Progenitor cell of endocrine pancreas (in vitro differentiated cells): ENCODE measurements around the gene KCNJ6. TPM values are rescaled to one million over a fixed set of nuclear protein-coding genes. Genes with fewer than 3 reads are reported as not detected.
"Not testable (repeated sequence)": the region's sequence is repeated elsewhere in the genome, so short reads cannot be mapped to it uniquely, and the experiment has no call there.

Experiments
- DNase-seq: peaks from one replicate; pipeline ENCODE4 v3.0.0; 2021; ENCODE audit warnings: low spot score; ENCODE audit not compliant: unreplicated experiment
- H3K27ac Mint-ChIP-seq: 2 replicates; pipeline ENCODE4 v1.8.0; 2021; ENCODE audit warnings: mild to moderate bottlenecking, moderate library complexity, mixed read lengths
- H3K27me3 Mint-ChIP-seq: 2 replicates; pipeline ENCODE4 v1.8.0; 2021; ENCODE audit warnings: mixed read lengths
- H3K36me3 Mint-ChIP-seq: 2 replicates; pipeline ENCODE4 v1.8.0; 2022; ENCODE audit warnings: mixed read lengths; ENCODE audit not compliant: insufficient read depth
- H3K4me1 Mint-ChIP-seq: 2 replicates; pipeline ENCODE4 v1.8.0; 2021; ENCODE audit warnings: low read depth, mixed read lengths
- H3K4me3 Mint-ChIP-seq: 2 replicates; pipeline ENCODE4 v1.8.0; 2021; ENCODE audit warnings: low read depth, mild to moderate bottlenecking, moderate library complexity, mixed read lengths
- H3K9me3 Mint-ChIP-seq: 2 replicates; pipeline ENCODE4 v1.8.0; 2021; ENCODE audit warnings: low read depth, mixed read lengths
- total RNA-seq: library from RNA; stranded (reverse); gene quantifications from 2 replicates; pipeline ENCODE4 v1.2.1, GENCODE V29; 2021
- TF ChIP-seq, protein P1 (sequence below): fragments of 200-600 bp; sonication (generic); IDR thresholded peaks from one replicate; pipeline ENCODE4 v1.5.0; 2021; ENCODE audit warnings: antibody characterized with exemption, mild to moderate bottlenecking; ENCODE audit not compliant: unreplicated experiment

Gene KCNJ6
- total RNA-seq, 1 donor from 2014 or later = 3.3 TPM

DNA sequence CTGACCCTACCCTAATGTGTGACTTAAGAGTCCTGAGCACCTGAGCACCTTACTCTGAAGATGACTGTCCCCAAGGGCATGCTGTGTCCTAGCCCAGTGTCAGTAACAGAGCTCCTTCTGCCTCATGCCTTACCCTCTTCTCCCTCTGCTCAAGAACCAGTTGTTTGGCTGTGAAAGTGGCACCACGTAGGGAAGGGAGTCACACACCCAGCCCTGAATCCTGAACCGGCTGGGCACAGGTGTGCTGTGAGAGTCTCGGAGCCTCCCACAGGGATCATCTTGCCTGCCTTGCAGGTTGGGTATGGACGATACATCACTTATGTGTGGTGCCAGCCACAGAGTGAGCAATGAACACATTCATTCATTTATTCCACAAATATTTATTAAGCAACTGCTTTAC lies 329.1 kb downstream of the KCNJ6 start:
- Mint-ChIP-seq H3K27ac (no peak overlapping the region), H3K4me1 (peaks cover 1% of the 10 kb centered on the region), H3K36me3 (peaks cover 1% of the 10 kb centered on the region), H3K27me3 (no peaks in the 10 kb centered on the region), H3K9me3 (no peaks in the 10 kb centered on the region), H3K4me3 (no peak overlapping the region)
- TF ChIP-seq, protein P1, sequence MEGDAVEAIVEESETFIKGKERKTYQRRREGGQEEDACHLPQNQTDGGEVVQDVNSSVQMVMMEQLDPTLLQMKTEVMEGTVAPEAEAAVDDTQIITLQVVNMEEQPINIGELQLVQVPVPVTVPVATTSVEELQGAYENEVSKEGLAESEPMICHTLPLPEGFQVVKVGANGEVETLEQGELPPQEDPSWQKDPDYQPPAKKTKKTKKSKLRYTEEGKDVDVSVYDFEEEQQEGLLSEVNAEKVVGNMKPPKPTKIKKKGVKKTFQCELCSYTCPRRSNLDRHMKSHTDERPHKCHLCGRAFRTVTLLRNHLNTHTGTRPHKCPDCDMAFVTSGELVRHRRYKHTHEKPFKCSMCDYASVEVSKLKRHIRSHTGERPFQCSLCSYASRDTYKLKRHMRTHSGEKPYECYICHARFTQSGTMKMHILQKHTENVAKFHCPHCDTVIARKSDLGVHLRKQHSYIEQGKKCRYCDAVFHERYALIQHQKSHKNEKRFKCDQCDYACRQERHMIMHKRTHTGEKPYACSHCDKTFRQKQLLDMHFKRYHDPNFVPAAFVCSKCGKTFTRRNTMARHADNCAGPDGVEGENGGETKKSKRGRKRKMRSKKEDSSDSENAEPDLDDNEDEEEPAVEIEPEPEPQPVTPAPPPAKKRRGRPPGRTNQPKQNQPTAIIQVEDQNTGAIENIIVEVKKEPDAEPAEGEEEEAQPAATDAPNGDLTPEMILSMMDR = no peak
- DNase-seq = no peak

DNA sequence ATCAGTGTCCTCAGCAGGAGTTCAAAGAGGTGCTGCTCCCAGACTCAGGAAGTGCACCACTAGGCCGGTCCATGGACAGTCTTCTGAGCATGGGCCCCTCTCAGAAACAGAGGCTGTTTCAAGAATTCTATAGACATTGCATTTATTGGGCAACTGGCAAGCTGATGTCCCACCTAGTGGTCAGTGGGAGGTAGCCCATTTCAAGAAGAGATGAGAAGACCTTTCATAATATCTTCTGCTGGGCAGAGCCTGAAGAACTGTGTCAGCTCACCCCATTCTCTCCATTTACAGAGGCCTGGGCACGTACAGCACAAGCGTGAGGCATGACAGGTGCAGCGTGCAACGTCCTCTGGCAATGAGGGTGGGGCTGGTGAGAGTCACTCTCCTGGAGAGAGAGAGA lies 333.7 kb downstream of the KCNJ6 start:
- TF ChIP-seq, protein P1 = peak; percentile 53
- Mint-ChIP-seq H3K27me3 (no peaks in the 10 kb centered on the region), H3K4me1 (no peaks in the 10 kb centered on the region), H3K4me3 (no peak overlapping the region), H3K9me3 (peaks cover 18% of the 10 kb centered on the region), H3K36me3 (no peaks in the 10 kb centered on the region), H3K27ac (peak overlapping the region; percentile 10)
- DNase-seq = no peak

DNA sequence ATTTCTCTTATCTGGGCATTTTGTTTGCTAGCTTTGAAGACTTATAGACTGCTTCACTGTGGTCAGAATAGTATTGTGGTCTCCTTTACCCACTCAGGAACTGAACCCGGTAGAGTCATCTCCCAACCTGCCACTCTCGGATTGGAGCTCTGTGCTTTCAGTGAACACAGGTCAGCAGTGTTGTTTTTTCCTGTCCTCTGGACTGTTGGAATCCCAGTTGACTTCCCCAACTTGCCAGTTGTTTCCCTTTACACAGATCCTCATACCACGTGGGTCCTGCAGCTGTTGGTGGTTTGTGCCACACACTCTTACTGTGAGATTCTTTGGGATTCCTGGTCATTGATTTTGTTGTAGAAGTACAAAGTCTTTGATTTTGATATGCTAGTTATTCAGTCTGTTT lies 335.6 kb downstream of the KCNJ6 start:
- no peak for DNase-seq
- TF ChIP-seq, protein P1 = no peak
- no peaks in the 10 kb centered on the region for H3K36me3 Mint-ChIP-seq
- H3K4me3 Mint-ChIP-seq = no peak overlapping the region
- peaks cover 18% of the 10 kb centered on the region for H3K9me3 Mint-ChIP-seq
- H3K27ac Mint-ChIP-seq = no peak overlapping the region
- H3K27me3 Mint-ChIP-seq = no peaks in the 10 kb centered on the region
- H3K4me1 Mint-ChIP-seq = no peaks in the 10 kb centered on the region

DNA sequence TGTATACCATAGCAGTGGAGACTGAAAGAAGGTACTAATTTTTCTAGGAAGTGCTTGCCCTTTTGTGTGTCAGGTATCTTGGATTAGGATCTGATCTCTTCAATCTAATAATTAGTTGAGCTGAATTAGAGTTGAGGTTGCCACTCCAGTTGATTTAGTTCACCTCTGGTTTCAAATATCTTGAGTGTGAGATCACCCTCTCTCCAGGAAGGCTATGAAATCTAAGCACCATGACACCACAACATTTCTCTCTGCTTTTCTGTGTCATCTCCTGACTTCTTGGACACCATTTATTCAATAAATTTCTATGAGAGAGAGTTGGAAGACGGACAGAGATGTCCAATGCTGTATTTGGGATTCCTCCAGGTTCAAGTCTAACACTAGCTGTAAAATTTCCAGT lies 336.9 kb downstream of the KCNJ6 start:
- no peaks in the 10 kb centered on the region for H3K27me3 Mint-ChIP-seq

DNA sequence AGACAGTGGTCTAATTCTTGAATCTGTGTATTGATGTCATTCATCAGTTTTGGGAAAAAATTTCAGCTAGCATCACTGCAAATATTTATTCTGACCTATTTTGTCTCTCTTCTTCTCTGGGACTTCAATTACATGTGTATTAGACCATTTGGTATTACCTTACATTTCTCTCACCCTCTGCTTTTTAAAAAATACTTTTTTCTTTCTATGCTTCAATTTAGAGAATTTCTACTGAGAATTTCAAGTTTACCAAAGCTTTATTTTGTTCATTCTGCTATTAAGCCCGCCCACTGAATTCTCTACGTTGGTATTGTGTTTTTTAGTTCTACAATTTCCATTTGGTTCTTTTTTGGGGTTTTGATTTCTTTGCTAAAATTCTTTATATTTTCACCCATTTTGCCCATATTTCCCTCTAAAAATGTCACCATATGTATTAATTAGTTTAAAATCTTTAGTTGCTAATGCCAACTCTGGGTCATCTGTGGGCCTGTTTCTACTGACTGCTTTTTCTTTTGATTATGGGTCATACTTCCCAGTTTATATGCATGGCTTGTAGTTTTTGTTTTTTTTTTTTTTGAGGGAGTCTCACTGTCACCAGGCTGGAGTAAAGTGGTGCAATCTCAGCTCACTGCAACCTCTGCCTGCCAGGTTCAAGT lies 337.7 kb downstream of the KCNJ6 start:
- Mint-ChIP-seq H3K9me3 (peaks cover 18% of the 10 kb centered on the region), H3K27ac (no peak overlapping the region), H3K36me3 (no peaks in the 10 kb centered on the region)

More for the DNA sequence above, 336.9 kb downstream of the KCNJ6 start:
- no peaks in the 10 kb centered on the region for H3K36me3 Mint-ChIP-seq
- H3K4me1 Mint-ChIP-seq = no peaks in the 10 kb centered on the region
- no peak overlapping the region for H3K27ac Mint-ChIP-seq
- no peak overlapping the region for H3K4me3 Mint-ChIP-seq
- TF ChIP-seq, protein P1 = no peak
- DNase-seq = no peak
- H3K9me3 Mint-ChIP-seq = peaks cover 18% of the 10 kb centered on the region

DNA sequence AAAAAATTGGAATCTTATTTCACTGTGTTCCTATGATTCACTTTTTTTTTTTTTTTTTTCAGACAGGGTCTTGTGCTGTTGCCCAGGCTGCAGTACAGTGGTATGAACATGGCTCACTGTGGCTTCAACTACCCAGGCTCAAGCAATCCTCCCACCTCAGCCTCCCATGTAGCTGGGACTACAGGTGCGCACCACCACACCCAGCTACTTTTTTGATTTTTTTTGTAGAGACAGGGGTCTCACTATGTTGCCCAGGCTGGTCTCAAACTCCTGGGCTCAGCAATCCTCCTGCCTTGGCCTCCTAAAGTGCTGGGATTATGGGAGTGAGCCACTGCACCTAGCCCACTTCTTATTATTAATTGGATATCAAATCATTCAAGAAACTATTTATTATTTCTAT lies 339.3 kb downstream of the KCNJ6 start:
- not testable (repeated sequence) for H3K4me3 Mint-ChIP-seq

More for the DNA sequence above, 337.7 kb downstream of the KCNJ6 start:
- no peak overlapping the region for H3K4me3 Mint-ChIP-seq
- TF ChIP-seq, protein P1 = no peak
- no peak for DNase-seq
- no peaks in the 10 kb centered on the region for H3K27me3 Mint-ChIP-seq
- H3K4me1 Mint-ChIP-seq = no peaks in the 10 kb centered on the region

More for the DNA sequence above, 339.3 kb downstream of the KCNJ6 start:
- not testable (repeated sequence) for DNase-seq, H3K27ac Mint-ChIP-seq, H3K4me1 Mint-ChIP-seq, H3K36me3 Mint-ChIP-seq, H3K27me3 Mint-ChIP-seq
- peaks cover 18% of the 10 kb centered on the region for H3K9me3 Mint-ChIP-seq
